HEK293 (cell line): ENCODE measurements around the gene KRT76.

Experiments used
- CTCF ChIA-PET: fragments of 350-600 bp; formaldehyde crosslinking; extraction: SDS; loops from one replicate; lab custom pipeline; 2021; ENCODE audit warnings: antibody characterized with exemption; lab: Yijun Ruan, JAX
- POLR2A ChIA-PET: fragments of 300-600 bp; formaldehyde crosslinking; extraction: SDS; loops from one replicate; lab custom pipeline; 2020; ENCODE audit warnings: antibody characterized with exemption, inconsistent platforms; lab: Yijun Ruan, JAX
- H3K27ac ChIP-seq: fragments of 200-500 bp; sonication (Bioruptor generic); 2 replicates; pipeline ENCODE4 v1.5.1; 2014; ENCODE audit warnings: low read depth, low read length, control low read depth, inconsistent platforms; ENCODE audit errors: extremely low read depth
- H3K36me3 ChIP-seq, 2 experiments: fragments of 200-500 bp in 1 of 2; sonication (Bioruptor generic) in 1 of 2; 1 replicate in 1 of 2; 2 replicates in 1 of 2; pipeline ENCODE4 v1.5.1; 2014 to 2017; ENCODE audit warnings: inconsistent platforms in 2 of 2, low read length in 2 of 2; ENCODE audit not compliant: control insufficient read depth in 2 of 2, insufficient read depth in 1 of 2
- H3K4me1 ChIP-seq: fragments of 200-500 bp; sonication (Bioruptor generic); 2 replicates; pipeline ENCODE4 v1.5.1; 2014; ENCODE audit warnings: mild to moderate bottlenecking, low read length, inconsistent platforms; ENCODE audit not compliant: control insufficient read depth, insufficient read depth
- H3K4me3 ChIP-seq: 2 replicates; pipeline ENCODE4 v1.5.1; 2011; ENCODE audit warnings: low read depth, mild to moderate bottlenecking, control low read depth, low read length, moderate library complexity
- H3K9me3 ChIP-seq: fragments of 200-500 bp; sonication (Bioruptor generic); 2 replicates; pipeline ENCODE4 v1.5.1; 2014; ENCODE audit warnings: low read depth, low read length, inconsistent platforms; ENCODE audit not compliant: control insufficient read depth, insufficient read depth
- IKZF3 ChIP-seq: fragments of 450-650 bp; IDR thresholded peaks from 2 replicates; pipeline ENCODE4 v1.5.0; 2018; ENCODE audit warnings: missing biosample characterization, mild to moderate bottlenecking, missing genetic modification characterization, moderate library complexity
- PRDM1 ChIP-seq: fragments of 450-650 bp; formaldehyde crosslinking; IDR thresholded peaks from 2 replicates; pipeline ENCODE4; 2016; ENCODE audit warnings: missing biosample characterization, missing genetic modification characterization
- RBAK ChIP-seq: fragments of 450-650 bp; formaldehyde crosslinking; IDR thresholded peaks from 2 replicates; pipeline ENCODE4 v1.5.1; 2016; ENCODE audit warnings: missing biosample characterization, missing genetic modification characterization
- SP2 ChIP-seq: fragments of 450-650 bp; formaldehyde crosslinking; IDR thresholded peaks from 2 replicates; pipeline ENCODE4 v1.5.1; 2016; ENCODE audit warnings: missing biosample characterization, missing genetic modification characterization
- SP7 ChIP-seq: fragments of 450-650 bp; formaldehyde crosslinking; IDR thresholded peaks from 2 replicates; pipeline ENCODE4 v1.5.1; 2016; ENCODE audit warnings: missing biosample characterization, missing genetic modification characterization
- ZBTB44 ChIP-seq: fragments of 450-650 bp; IDR thresholded peaks from 2 replicates; pipeline ENCODE4 v1.5.1; 2018; ENCODE audit warnings: missing biosample characterization, mild to moderate bottlenecking, missing genetic modification characterization
- ZNF121 ChIP-seq: fragments of 450-650 bp; formaldehyde crosslinking; IDR thresholded peaks from 2 replicates; pipeline ENCODE4 v1.5.1; 2016; ENCODE audit warnings: missing biosample characterization, missing genetic modification characterization
- ZNF138 ChIP-seq: fragments of 450-650 bp; formaldehyde crosslinking; IDR thresholded peaks from 2 replicates; pipeline ENCODE4 v1.5.1; 2016; ENCODE audit warnings: missing biosample characterization, missing genetic modification characterization, borderline replicate concordance
- ZNF146 ChIP-seq: fragments of 450-650 bp; formaldehyde crosslinking; IDR thresholded peaks from 2 replicates; pipeline ENCODE4 v1.5.1; 2016; ENCODE audit warnings: missing biosample characterization, missing genetic modification characterization
- ZNF223 ChIP-seq: fragments of 450-650 bp; formaldehyde crosslinking; IDR thresholded peaks from 2 replicates; pipeline ENCODE4 v1.5.1; 2016; ENCODE audit warnings: missing biosample characterization, missing genetic modification characterization
- ZNF24 ChIP-seq: fragments of 450-650 bp; formaldehyde crosslinking; IDR thresholded peaks from 2 replicates; pipeline ENCODE4 v1.5.1; 2016; ENCODE audit warnings: missing biosample characterization, missing genetic modification characterization
- ZNF354C ChIP-seq: fragments of 450-650 bp; formaldehyde crosslinking; IDR thresholded peaks from 2 replicates; pipeline ENCODE4 v1.5.1; 2016; ENCODE audit warnings: missing biosample characterization, missing genetic modification characterization, low read depth, borderline replicate concordance
- ZNF488 ChIP-seq: fragments of 450-650 bp; formaldehyde crosslinking; IDR thresholded peaks from 2 replicates; pipeline ENCODE4 v1.5.1; 2016; ENCODE audit warnings: missing biosample characterization, missing genetic modification characterization
- ZNF521 ChIP-seq: fragments of 450-650 bp; formaldehyde crosslinking; IDR thresholded peaks from 2 replicates; pipeline ENCODE4 v1.5.1; 2017; ENCODE audit warnings: missing biosample characterization, mild to moderate bottlenecking, missing genetic modification characterization
- ZNF555 ChIP-seq: fragments of 450-650 bp; formaldehyde crosslinking; conservative IDR thresholded peaks from 2 replicates; pipeline ENCODE4 v1.5.1; 2017; ENCODE audit warnings: missing biosample characterization, mild to moderate bottlenecking, missing genetic modification characterization, inconsistent platforms
- ZNF558 ChIP-seq: fragments of 450-650 bp; formaldehyde crosslinking; IDR thresholded peaks from 2 replicates; pipeline ENCODE4 v1.5.1; 2016; ENCODE audit warnings: missing biosample characterization, missing genetic modification characterization
- ZNF585B ChIP-seq: fragments of 450-650 bp; formaldehyde crosslinking; IDR thresholded peaks from 2 replicates; pipeline ENCODE4 v1.5.1; 2016; ENCODE audit warnings: missing biosample characterization, missing genetic modification characterization
- ZNF623 ChIP-seq: fragments of 450-650 bp; formaldehyde crosslinking; IDR thresholded peaks from 2 replicates; pipeline ENCODE4 v1.5.1; 2016; ENCODE audit warnings: missing biosample characterization, missing genetic modification characterization
- ZNF707 ChIP-seq: fragments of 450-650 bp; formaldehyde crosslinking; IDR thresholded peaks from 2 replicates; pipeline ENCODE4 v1.5.1; 2016; ENCODE audit warnings: missing biosample characterization, missing genetic modification characterization
- ZNF791 ChIP-seq: fragments of 450-650 bp; formaldehyde crosslinking; IDR thresholded peaks from 2 replicates; pipeline ENCODE4 v1.5.1; 2016; ENCODE audit warnings: missing biosample characterization, missing genetic modification characterization
- ZNF837 ChIP-seq: fragments of 450-650 bp; formaldehyde crosslinking; IDR thresholded peaks from 2 replicates; pipeline ENCODE4 v1.5.1; 2016; ENCODE audit warnings: missing biosample characterization, missing genetic modification characterization
- ZSCAN16 ChIP-seq: fragments of 450-650 bp; formaldehyde crosslinking; IDR thresholded peaks from 2 replicates; pipeline ENCODE4 v1.5.1; 2016; ENCODE audit warnings: missing biosample characterization, missing genetic modification characterization
- ZXDB ChIP-seq: fragments of 450-650 bp; formaldehyde crosslinking; IDR thresholded peaks from 2 replicates; pipeline ENCODE4 v1.5.1; 2016; ENCODE audit warnings: missing biosample characterization, missing genetic modification characterization
- TF ChIP-seq, protein P1 (sequence below): fragments of 450-650 bp; formaldehyde crosslinking; IDR thresholded peaks from 2 replicates; pipeline ENCODE4 v1.5.1; 2016; ENCODE audit warnings: missing biosample characterization, missing genetic modification characterization
- TF ChIP-seq, protein P2 (sequence below): fragments of 450-650 bp; formaldehyde crosslinking; IDR thresholded peaks from 2 replicates; pipeline ENCODE4 v1.5.1; 2016; ENCODE audit warnings: missing biosample characterization, missing genetic modification characterization, borderline replicate concordance

Gene KRT76

GRCh38 chr12:52730383-52730782, 46.8 kb downstream of the KRT76 start (continued):
- TF ChIP-seq ZNF791, result no peak
- TF ChIP-seq, protein P1, sequence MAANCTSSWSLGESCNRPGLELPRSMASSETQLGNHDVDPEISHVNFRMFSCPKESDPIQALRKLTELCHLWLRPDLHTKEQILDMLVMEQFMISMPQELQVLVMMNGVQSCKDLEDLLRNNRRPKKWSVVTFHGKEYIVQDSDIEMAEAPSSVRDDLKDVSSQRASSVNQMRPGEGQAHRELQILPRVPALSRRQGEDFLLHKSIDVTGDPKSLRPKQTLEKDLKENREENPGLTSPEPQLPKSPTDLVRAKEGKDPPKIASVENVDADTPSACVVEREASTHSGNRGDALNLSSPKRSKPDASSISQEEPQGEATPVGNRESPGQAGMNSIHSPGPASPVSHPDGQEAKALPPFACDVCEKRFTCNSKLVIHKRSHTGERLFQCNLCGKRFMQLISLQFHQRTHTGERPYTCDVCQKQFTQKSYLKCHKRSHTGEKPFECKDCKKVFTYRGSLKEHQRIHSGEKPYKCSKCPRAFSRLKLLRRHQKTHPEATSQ, result no peak
- no peak for TF ChIP-seq ZSCAN16 (tag by site-specific recombination)
- TF ChIP-seq ZNF24 (tag by site-specific recombination), result no peak

- ChIA-PET CTCF (interaction anchor here (1.3 kb wide), 1 partner anchor 11 kb away, joined by 3 read pairs; no protein-coding TSS in a partner anchor), POLR2A (no interaction called here)
- H3K9me3 ChIP-seq, result no peaks in the 10 kb centered on the region
- H3K36me3 ChIP-seq, result no peaks in the 10 kb centered on the region
- H3K4me1 ChIP-seq, result no peaks in the 10 kb centered on the region
- no peak overlapping the region for H3K27ac ChIP-seq
- H3K4me3 ChIP-seq, result no peak overlapping the region
- TF ChIP-seq PRDM1 (tag by site-specific recombination) (no peak), ZNF146 (tag by site-specific recombination) (no peak), ZNF707 (tag by site-specific recombination) (no peak), ZNF558 (tag by site-specific recombination) (no peak), ZNF121 (no peak), ZBTB44 (tag by site-specific recombination) (no peak), ZNF585B (no peak), RBAK (tag by site-specific recombination) (no peak), ZXDB (tag by site-specific recombination) (no peak), ZNF223 (no peak), SP2 (tag by site-specific recombination) (no peak), ZNF555 (tag by site-specific recombination) (no peak), ZNF837 (no peak), ZNF521 (no peak), ZNF138 (no peak), ZNF354C (tag by site-specific recombination) (no peak), ZNF623 (no peak)
- TF ChIP-seq, protein P2, sequence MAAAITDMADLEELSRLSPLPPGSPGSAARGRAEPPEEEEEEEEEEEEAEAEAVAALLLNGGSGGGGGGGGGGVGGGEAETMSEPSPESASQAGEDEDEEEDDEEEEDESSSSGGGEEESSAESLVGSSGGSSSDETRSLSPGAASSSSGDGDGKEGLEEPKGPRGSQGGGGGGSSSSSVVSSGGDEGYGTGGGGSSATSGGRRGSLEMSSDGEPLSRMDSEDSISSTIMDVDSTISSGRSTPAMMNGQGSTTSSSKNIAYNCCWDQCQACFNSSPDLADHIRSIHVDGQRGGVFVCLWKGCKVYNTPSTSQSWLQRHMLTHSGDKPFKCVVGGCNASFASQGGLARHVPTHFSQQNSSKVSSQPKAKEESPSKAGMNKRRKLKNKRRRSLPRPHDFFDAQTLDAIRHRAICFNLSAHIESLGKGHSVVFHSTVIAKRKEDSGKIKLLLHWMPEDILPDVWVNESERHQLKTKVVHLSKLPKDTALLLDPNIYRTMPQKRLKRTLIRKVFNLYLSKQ (tag by site-specific recombination), result no peak
Measured at GRCh38 chr12:52729147-52729546, 48.0 kb downstream of the KRT76 start.

DNA sequence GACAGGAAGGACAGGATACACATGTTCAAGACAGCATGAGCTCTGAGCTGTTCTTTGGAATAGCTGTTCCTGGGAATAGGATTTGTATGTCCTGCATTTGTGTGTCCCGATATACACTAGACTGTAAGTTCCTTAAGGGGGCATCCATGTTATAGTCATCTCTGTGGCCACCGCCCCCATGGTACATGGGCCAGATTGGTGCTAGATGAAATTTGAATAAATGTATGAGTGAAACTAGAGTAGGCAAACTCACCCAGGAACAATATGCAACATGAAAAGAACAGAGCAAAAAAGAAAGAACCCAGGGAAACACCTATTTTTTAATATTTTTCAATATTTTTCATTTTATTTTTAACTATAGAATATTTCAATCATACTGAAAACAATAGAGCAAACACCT, 48.8 kb downstream of the KRT76 start:
- no peaks in the 10 kb centered on the region for H3K4me1 ChIP-seq
- no peak for TF ChIP-seq ZNF488 (tag by site-specific recombination)
- TF ChIP-seq SP7 (tag by site-specific recombination), result no peak
- TF ChIP-seq IKZF3 (tag by site-specific recombination), result no peak
- POLR2A ChIA-PET, result no interaction called here
- H3K4me3 ChIP-seq, result no peak overlapping the region
- H3K27ac ChIP-seq, result no peak overlapping the region
- H3K36me3 ChIP-seq, result no peaks in the 10 kb centered on the region
- CTCF ChIA-PET, result no interaction called here
- no peaks in the 10 kb centered on the region for H3K9me3 ChIP-seq
